Posterior vena cava (tissue), 2 donors: Measurements from ENCODE around the gene RAB40B. TPM values are rescaled to one million over a fixed set of nuclear protein-coding genes. Genes with fewer than 3 reads are reported as not detected.
A peak's percentile ranks its signal among the peaks of the same experiment; 100 is the strongest.
"Not testable (repeated sequence)": the region's sequence is repeated elsewhere in the genome, so short reads cannot be mapped to it uniquely, and the experiment has no call there.

Experiments used
- DNase-seq: peaks from one replicate; pipeline ENCODE4 v3.0.0-alpha.2; 2020; ENCODE audit warnings: low spot score
- intact Hi-C, 2 donors: fragments of 100-400 bp; cut with DNase I; formaldehyde crosslinking; loops; one replicate each; pipeline versions ENCODE4 v1.14.1 to v1.14.2; 2022 to 2023
- total RNA-seq, 2 donors: library from RNA; stranded (reverse); fragmentation: NEBNext Ultra II Directional; extraction: Animal tissue kit (Norgen Biotek cat#: 25700); gene quantifications; one replicate each; pipeline ENCODE4 v1.2.1, GENCODE V29; 2021
- donor health status: DM: yes; HTN: yes; CAD: no.
- donor health status: DM: yes; HTN: yes; CAD: no.

Gene RAB40B
- total RNA-seq, 2 donors from 2014 or later: 4.2 to 6.3 TPM

- peak; percentile 74 for DNase-seq
- intact Hi-C loops: loop anchor here in 1 of 2 donors (1.0 kb wide), 1 partner anchor 24 kb away; no protein-coding TSS in a partner anchor
Observed at GRCh38 chr17:82658796-82659452, 39.6 kb downstream of the RAB40B start.

DNA sequence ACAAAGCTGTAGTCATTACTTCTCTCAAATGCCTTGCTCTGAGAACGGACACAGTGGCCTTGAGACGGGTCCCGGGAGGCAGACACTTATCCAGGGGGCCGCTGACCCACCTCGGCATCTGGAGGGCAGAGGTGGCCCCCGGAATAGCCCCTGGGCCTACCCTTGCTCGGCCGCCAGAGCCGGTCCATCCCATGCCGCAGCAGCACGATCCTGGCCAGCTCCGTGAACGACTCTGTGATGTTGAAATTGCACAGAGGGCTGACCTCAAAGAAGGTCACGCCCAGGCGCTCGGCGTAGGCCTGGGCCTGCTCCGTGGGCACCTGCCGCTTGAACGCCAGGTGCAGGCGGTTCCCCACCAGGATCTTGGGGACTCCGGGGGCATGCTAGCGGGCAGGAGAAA is 40.2 kb downstream of the RAB40B start:
- intact Hi-C loops: loop anchor here in 1 of 2 donors (1.0 kb wide), 1 partner anchor 25 kb away; no protein-coding TSS in a partner anchor
- no peak for DNase-seq

DNA sequence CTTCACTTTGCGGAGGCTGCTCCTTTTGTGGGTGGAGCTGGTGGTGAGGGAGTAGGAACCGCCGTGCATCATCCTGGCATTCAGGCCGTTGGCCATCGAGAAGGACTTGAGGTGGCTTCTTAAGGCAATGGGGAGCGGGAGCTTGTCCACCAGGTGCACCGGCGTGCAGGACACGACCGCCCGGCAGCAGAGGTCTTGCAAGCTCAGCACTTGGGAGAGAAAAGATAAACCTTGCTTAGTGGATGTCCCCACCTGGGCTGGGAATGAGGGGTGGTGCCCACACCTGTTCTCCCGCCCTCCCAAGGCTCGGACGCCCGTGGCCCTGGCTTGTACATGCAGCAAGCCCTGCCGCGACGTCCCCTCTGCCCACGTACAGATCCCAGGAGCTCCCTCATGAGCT is 40.6 kb downstream of the RAB40B start:
- intact Hi-C loops: loop anchor here in 1 of 2 donors (1.0 kb wide), 1 partner anchor 25 kb away; no protein-coding TSS in a partner anchor

GRCh38 chr17:82656266-82656665 is 42.2 kb downstream of the RAB40B start:
- DNase-seq: peak; percentile 46
- intact Hi-C loops: no loop called here

More for the DNA sequence above, 40.6 kb downstream of the RAB40B start:
- DNase-seq: peak; percentile 71

DNA sequence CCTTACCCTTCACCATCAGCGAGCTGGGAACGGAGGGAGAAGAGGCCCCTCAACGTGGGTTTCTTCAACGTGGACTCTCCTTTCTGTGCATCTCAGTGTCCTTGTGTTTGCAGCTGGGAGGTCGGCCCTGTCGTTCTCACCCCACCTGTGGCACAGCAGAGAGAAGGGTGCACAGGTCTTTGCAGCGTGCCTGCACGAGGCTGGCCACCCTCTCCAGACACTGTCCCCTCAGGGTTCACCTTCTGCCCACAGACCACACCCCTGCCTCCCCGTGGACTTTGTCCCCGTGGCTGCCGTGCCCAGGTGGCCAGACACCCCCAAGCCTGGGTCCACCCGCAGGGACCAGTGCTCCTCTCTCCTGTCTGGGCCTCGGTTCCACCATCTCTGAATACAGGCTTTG is 43.0 kb downstream of the RAB40B start:
- peak; percentile 66 for DNase-seq
- intact Hi-C loops: no loop called here

- no peak for DNase-seq
- intact Hi-C loops: no loop called here
Observed at GRCh38 chr17:82655038-82655479, 43.4 kb downstream of the RAB40B start.

DNA sequence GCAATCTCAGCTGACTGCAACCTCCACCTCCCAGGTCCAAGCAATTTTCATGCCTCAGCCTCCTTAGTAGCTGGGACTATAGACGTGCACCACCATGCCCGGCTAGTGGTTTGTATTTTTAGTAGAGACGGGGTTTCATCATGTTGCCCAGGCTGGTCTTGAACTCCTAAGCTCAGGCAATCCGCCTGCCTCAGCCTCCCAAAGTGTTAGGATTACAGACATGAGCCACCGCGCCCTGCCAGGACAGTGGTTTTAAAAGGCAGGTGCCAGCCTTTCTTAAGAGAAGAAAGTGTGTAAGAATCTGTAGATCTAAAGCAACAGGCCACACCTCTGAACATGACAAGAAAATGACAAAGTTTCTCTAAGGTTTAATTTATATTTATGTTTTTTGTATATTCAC is 43.9 kb downstream of the RAB40B start:
- DNase-seq, intact Hi-C loops: not testable (repeated sequence)

- intact Hi-C loops: no loop called here
- DNase-seq: no peak
Observed at GRCh38 chr17:82653651-82654528, 44.6 kb downstream of the RAB40B start.

GRCh38 chr17:82650723-82651122 is 47.8 kb downstream of the RAB40B start:
- no peak for DNase-seq
- intact Hi-C loops: no loop called here

- intact Hi-C loops: no loop called here
- no peak for DNase-seq
Observed at GRCh38 chr17:82649501-82650261, 48.8 kb downstream of the RAB40B start.

GRCh38 chr17:82648742-82649331 is 49.7 kb downstream of the RAB40B start:
- peak; percentile 89 for DNase-seq
- intact Hi-C loops: no loop called here

- intact Hi-C loops: no loop called here
Observed at GRCh38 chr17:82648165-82648668, 50.3 kb downstream of the RAB40B start, which contains the start of gene WDR45B. WDR45B (minus strand) TSS chr17:82648444; CDS start chr17:82648340, 104 bp downstream.

GRCh38 chr17:82647593-82648164 is 50.8 kb downstream of the RAB40B start:
- DNase-seq: peak; percentile 87
- intact Hi-C loops: no loop called here

More at GRCh38 chr17:82648165-82648668, 50.3 kb downstream of the RAB40B start, which contains the start of gene WDR45B:
- peak; percentile 100 for DNase-seq

DNA sequence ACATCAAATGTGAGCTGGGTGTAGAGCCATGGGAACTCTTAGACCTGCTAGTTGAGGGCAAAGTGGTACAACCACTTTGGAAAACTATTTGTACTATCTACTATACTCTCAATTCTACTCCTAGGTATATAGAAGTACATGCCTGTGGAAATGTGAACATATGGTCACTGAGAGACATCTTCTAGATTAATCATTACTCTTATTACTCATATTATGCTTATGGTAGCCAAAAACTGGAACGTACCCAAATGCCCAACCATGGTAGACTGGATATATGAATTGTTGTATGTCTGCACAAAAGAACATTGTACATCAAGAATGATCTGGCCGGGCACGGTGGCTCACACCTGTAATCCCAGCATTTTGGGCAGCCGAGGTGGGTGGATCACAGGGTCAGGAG is 53.0 kb downstream of the RAB40B start:
- intact Hi-C loops: no loop called here
- DNase-seq: no peak

DNA sequence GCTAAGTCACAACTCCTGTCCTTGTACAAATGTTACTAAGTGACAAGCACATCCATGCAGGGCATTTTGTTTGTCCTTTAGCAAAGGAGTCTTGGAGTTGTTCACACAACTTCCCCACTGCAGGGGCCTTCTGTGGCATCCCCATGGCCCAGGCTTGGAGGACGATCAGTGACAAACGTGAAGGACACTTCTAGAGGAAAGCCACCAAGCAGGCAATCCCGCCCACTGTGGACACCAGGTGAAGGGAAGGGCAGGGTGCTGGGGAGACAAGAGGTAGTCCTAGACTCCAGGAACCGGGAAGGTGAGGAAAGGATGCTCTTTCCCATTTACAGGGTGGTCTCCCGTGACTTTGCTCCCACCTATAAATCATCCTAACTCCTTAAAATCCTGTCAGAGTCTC is 54.4 kb downstream of the RAB40B start:
- DNase-seq: no peak
- intact Hi-C loops: no loop called here

- no peak for DNase-seq
- intact Hi-C loops: no loop called here
Observed at GRCh38 chr17:82642022-82642421, 56.5 kb downstream of the RAB40B start.

DNA sequence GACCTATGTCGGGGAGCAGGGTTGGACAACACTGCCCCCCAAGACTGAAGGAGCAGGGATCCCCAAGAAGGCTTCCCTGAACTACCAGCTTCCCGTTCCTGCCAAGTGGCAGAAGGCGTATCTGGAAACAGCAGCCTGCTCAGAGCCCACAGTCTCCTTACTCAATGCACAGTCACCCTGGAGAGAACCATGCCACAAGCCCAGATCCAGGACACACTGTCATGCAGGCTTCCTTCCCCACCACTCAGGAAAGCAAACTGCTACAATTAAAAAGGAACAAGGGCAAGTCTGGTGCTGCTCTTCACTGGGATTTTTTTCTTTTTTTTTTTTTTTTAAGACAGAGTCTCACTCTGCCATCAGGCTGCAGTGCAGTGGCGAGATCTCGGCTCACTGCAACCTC is 58.5 kb downstream of the RAB40B start:
- intact Hi-C loops: no loop called here
- no peak for DNase-seq

- no peak for DNase-seq
- intact Hi-C loops: no loop called here
Observed at GRCh38 chr17:82639628-82640027, 58.9 kb downstream of the RAB40B start.
